Endodermal cell (in vitro differentiated cells): ENCODE data around the gene PRR35. TPM values are rescaled to one million over a fixed set of nuclear protein-coding genes. Genes with fewer than 3 reads are reported as not detected.

ENCODE experiments used
- DNase-seq: peaks from one replicate; pipeline ENCODE4 v3.0.0-alpha.2; 2017
- H3K27ac ChIP-seq: 2 replicates; pipeline ENCODE4 v1.5.1; 2013; ENCODE audit warnings: mild to moderate bottlenecking, low read depth, low read length, moderate library complexity
- H3K27me3 ChIP-seq: 2 replicates; pipeline ENCODE4 v1.6.1; 2013; ENCODE audit warnings: mild to moderate bottlenecking, low read length, moderate library complexity; ENCODE audit not compliant: insufficient read depth, control insufficient read depth, poor library complexity, severe bottlenecking
- H3K36me3 ChIP-seq: 2 replicates; pipeline ENCODE4 v1.7.0; 2013; ENCODE audit warnings: mild to moderate bottlenecking, low read length, moderate library complexity; ENCODE audit not compliant: control insufficient read depth, insufficient read depth
- H3K4me1 ChIP-seq: one replicate; pipeline ENCODE4 v1.7.0; 2013; ENCODE audit warnings: low read length; ENCODE audit not compliant: control insufficient read depth, insufficient read depth
- H3K4me3 ChIP-seq: 2 replicates; pipeline ENCODE4 v1.5.1; 2013; ENCODE audit warnings: mild to moderate bottlenecking, low read length, moderate library complexity
- H3K9ac ChIP-seq: 2 replicates; pipeline ENCODE4 v1.6.1; 2013; ENCODE audit warnings: mild to moderate bottlenecking, low read length, moderate library complexity; ENCODE audit not compliant: poor library complexity, severe bottlenecking; ENCODE audit errors: extremely low read depth
- H3K9me3 ChIP-seq: 2 replicates; pipeline ENCODE4 v1.6.1; 2013; ENCODE audit warnings: mild to moderate bottlenecking, low read length, moderate library complexity; ENCODE audit not compliant: control insufficient read depth
- H3K27ac Mint-ChIP-seq: 2 replicates; pipeline ENCODE4 v1.8.0; 2020; ENCODE audit warnings: mixed read lengths
- H3K27me3 Mint-ChIP-seq: 2 replicates; pipeline ENCODE4 v1.8.0; 2021; ENCODE audit warnings: mild to moderate bottlenecking, mixed read lengths; ENCODE audit not compliant: insufficient read depth
- H3K36me3 Mint-ChIP-seq: 2 replicates; pipeline ENCODE4 v1.8.0; 2020; ENCODE audit warnings: low read depth, mixed read lengths
- H3K4me1 Mint-ChIP-seq: 2 replicates; pipeline ENCODE4 v1.8.0; 2020; ENCODE audit warnings: mixed read lengths
- H3K4me3 Mint-ChIP-seq: 2 replicates; pipeline ENCODE4 v1.8.0; 2020; ENCODE audit warnings: mild to moderate bottlenecking, moderate library complexity, mixed read lengths
- H3K9me3 Mint-ChIP-seq: 2 replicates; pipeline ENCODE4 v1.8.0; 2020; ENCODE audit warnings: mild to moderate bottlenecking, mixed read lengths
- CTCF ChIP-seq: fragments of 200-600 bp; sonication (generic); conservative IDR thresholded peaks from 2 replicates; pipeline ENCODE4 v1.5.0; 2021; ENCODE audit warnings: antibody characterized with exemption, mild to moderate bottlenecking
- WGBS, 2 experiments: methylation state at CpG; one replicate each; pipeline versions ENCODE4 v1.1.5 to v1.1.7; 2013; ENCODE audit warnings: missing lambda C conversion rate in 2 of 2, mixed read lengths in 1 of 2; ENCODE audit not compliant: insufficient coverage in 1 of 2, insufficient read length in 1 of 2; 5-methylcytosine and 5-hydroxymethylcytosine counted together
- total RNA-seq, 2 donors: library from RNA; stranded (reverse); fragmentation: NEBNext Ultra II Directional in 1 of 2; extraction: Animal tissue kit (Norgen Biotek cat#: 25700) in 1 of 2; gene quantifications; 2 replicates in 1 of 2; 3 replicates in 1 of 2; pipeline ENCODE4 v1.2.1, GENCODE V29; 2021

The PRR35 gene
- total RNA-seq, 2 donors from 2014 or later = 0.29 to 0.62 TPM

GRCh38 chr16:580946-581498, 20.8 kb downstream of the PRR35 start:
- H3K27me3 Mint-ChIP-seq = peaks cover 9% of the 10 kb centered on the region
- DNase-seq = no peak
- H3K9me3 ChIP-seq = no peaks in the 10 kb centered on the region
- H3K4me1 Mint-ChIP-seq = no peaks in the 10 kb centered on the region
- no peaks in the 10 kb centered on the region for H3K4me1 ChIP-seq
- peaks cover 6% of the 10 kb centered on the region for H3K27me3 ChIP-seq
- no peak overlapping the region for H3K27ac Mint-ChIP-seq
- no peak overlapping the region for H3K9ac ChIP-seq
- no peaks in the 10 kb centered on the region for H3K9me3 Mint-ChIP-seq
- H3K27ac ChIP-seq = no peak overlapping the region
- no peaks in the 10 kb centered on the region for H3K36me3 ChIP-seq
- H3K4me3 Mint-ChIP-seq = no peak overlapping the region
- H3K4me3 ChIP-seq = no peak overlapping the region
- 95% methylated on average over 19 of the region's 19 CpGs for WGBS, 2 experiments
- peaks cover 8% of the 10 kb centered on the region for H3K36me3 Mint-ChIP-seq
- TF ChIP-seq CTCF = no peak

- WGBS, 2 experiments = 84 to 87% methylated on average over 12 to 18 of the region's 18 CpGs
- Histone ChIP-seq H3K9me3 (no peaks in the 10 kb centered on the region), H3K27ac (no peak overlapping the region), H3K4me3 (no peak overlapping the region), H3K27me3 (peaks cover 12% of the 10 kb centered on the region), H3K4me1 (no peaks in the 10 kb centered on the region), H3K9ac (no peak overlapping the region), H3K36me3 (no peaks in the 10 kb centered on the region)
- Mint-ChIP-seq H3K27me3 (peaks cover 21% of the 10 kb centered on the region), H3K9me3 (no peaks in the 10 kb centered on the region), H3K36me3 (peaks cover 3% of the 10 kb centered on the region), H3K27ac (no peak overlapping the region), H3K4me1 (no peaks in the 10 kb centered on the region), H3K4me3 (no peak overlapping the region)
- TF ChIP-seq CTCF = no peak
- DNase-seq = no peak
These were observed 22.0 kb downstream of the PRR35 start for GRCh38 chr16:582218-582613.

GRCh38 chr16:582614-583331, 22.6 kb downstream of the PRR35 start:
- H3K4me3 Mint-ChIP-seq = no peak overlapping the region
- 90 to 94% methylated on average over 18 to 21 of the region's 21 CpGs for WGBS, 2 experiments
- no peaks in the 10 kb centered on the region for H3K9me3 Mint-ChIP-seq
- no peak overlapping the region for H3K4me3 ChIP-seq
- no peaks in the 10 kb centered on the region for H3K9me3 ChIP-seq
- H3K36me3 ChIP-seq = no peaks in the 10 kb centered on the region
- H3K4me1 ChIP-seq = no peaks in the 10 kb centered on the region
- no peak overlapping the region for H3K9ac ChIP-seq
- no peak overlapping the region for H3K27ac Mint-ChIP-seq
- DNase-seq = peak; percentile 65
- H3K27me3 ChIP-seq = peaks cover 12% of the 10 kb centered on the region
- peaks cover 2% of the 10 kb centered on the region for H3K4me1 Mint-ChIP-seq
- TF ChIP-seq CTCF = no peak
- H3K36me3 Mint-ChIP-seq = peaks cover 5% of the 10 kb centered on the region
- no peak overlapping the region for H3K27ac ChIP-seq
- H3K27me3 Mint-ChIP-seq = peaks cover 24% of the 10 kb centered on the region
